ENCODE data around the gene NET1. TPM values are rescaled to one million over a fixed set of nuclear protein-coding genes. Genes with fewer than 3 reads are reported as not detected.

The NET1 gene
- total RNA-seq, 1 donor from 2014 or later = 95.9 TPM

GRCh38 chr10:5486853-5487235 lies 74.5 kb downstream of the NET1 start:
- no peak for DNase-seq (ENCODE audit: low spot score in 2 of 2)
- no peaks in the 10 kb centered on the region for H3K36me3 ChIP-seq
- H3K27ac ChIP-seq = no peak overlapping the region
- no peak overlapping the region for H3K4me3 ChIP-seq
- intact Hi-C loops (cut with DNase I) = no loop called here
- no peaks in the 10 kb centered on the region for H3K4me1 ChIP-seq
- no peaks in the 10 kb centered on the region for H3K27me3 ChIP-seq
- H3K9me3 ChIP-seq = peaks cover 0 to 5% of the 10 kb centered on the region in 2 donors
- TF ChIP-seq CTCF (IDR thresholded peaks at IDR 0.05) = no peak

GRCh38 chr10:5488272-5489161 lies 76.2 kb downstream of the NET1 start:
- intact Hi-C loops (cut with DNase I) = no loop called here
- H3K4me3 ChIP-seq = no peak overlapping the region
- no peaks in the 10 kb centered on the region for H3K27me3 ChIP-seq
- no peaks in the 10 kb centered on the region for H3K4me1 ChIP-seq
- no peak for TF ChIP-seq CTCF (IDR thresholded peaks at IDR 0.05)
- no peaks in the 10 kb centered on the region for H3K36me3 ChIP-seq
- peaks cover 0 to 10% of the 10 kb centered on the region in 2 donors for H3K9me3 ChIP-seq
- no peak overlapping the region for H3K27ac ChIP-seq
- no peak for DNase-seq (ENCODE audit: low spot score in 2 of 2)

GRCh38 chr10:5490032-5490431 lies 77.7 kb downstream of the NET1 start:
- Histone ChIP-seq H3K27ac (no peak overlapping the region), H3K4me1 (no peaks in the 10 kb centered on the region), H3K36me3 (no peaks in the 10 kb centered on the region), H3K27me3 (no peaks in the 10 kb centered on the region), H3K9me3 (peaks cover 0 to 5% of the 10 kb centered on the region in 2 donors), H3K4me3 (no peak overlapping the region)
- TF ChIP-seq CTCF (IDR thresholded peaks at IDR 0.05) = no peak
- intact Hi-C loops (cut with DNase I) = no loop called here
- DNase-seq (ENCODE audit: low spot score in 2 of 2) = no peak

- H3K4me3 ChIP-seq = no peak overlapping the region
- H3K36me3 ChIP-seq = no peaks in the 10 kb centered on the region
- intact Hi-C loops (cut with DNase I) = no loop called here
- no peak overlapping the region for H3K27ac ChIP-seq
- H3K4me1 ChIP-seq = no peaks in the 10 kb centered on the region
- peaks cover 0 to 5% of the 10 kb centered on the region in 2 donors for H3K9me3 ChIP-seq
- DNase-seq (ENCODE audit: low spot score in 2 of 2) = no peak
- no peak for TF ChIP-seq CTCF (IDR thresholded peaks at IDR 0.05)
- no peaks in the 10 kb centered on the region for H3K27me3 ChIP-seq
These were observed 78.5 kb downstream of the NET1 start for GRCh38 chr10:5490698-5491464.

- Histone ChIP-seq H3K4me3 (no peak overlapping the region), H3K27me3 (no peaks in the 10 kb centered on the region), H3K4me1 (no peaks in the 10 kb centered on the region), H3K27ac (no peak overlapping the region), H3K36me3 (no peaks in the 10 kb centered on the region), H3K9me3 (peaks cover 0 to 5% of the 10 kb centered on the region in 2 donors)
- no peak for DNase-seq (ENCODE audit: low spot score in 2 of 2)
- intact Hi-C loops (cut with DNase I) = no loop called here
- no peak for TF ChIP-seq CTCF (IDR thresholded peaks at IDR 0.05)
These were observed 79.1 kb downstream of the NET1 start for GRCh38 chr10:5491477-5491876.
